HL-60/S4 (cell line): ENCODE measurements around the gene NNMT.

Experiments used
- in situ Hi-C: fragments of 300-500 bp; cut with MboI; formaldehyde crosslinking; loops from 2 replicates; pipeline ENCODE4 v1.14.3; 2022; ENCODE audit warnings: low sequenced_read_pairs

Gene NNMT

DNA sequence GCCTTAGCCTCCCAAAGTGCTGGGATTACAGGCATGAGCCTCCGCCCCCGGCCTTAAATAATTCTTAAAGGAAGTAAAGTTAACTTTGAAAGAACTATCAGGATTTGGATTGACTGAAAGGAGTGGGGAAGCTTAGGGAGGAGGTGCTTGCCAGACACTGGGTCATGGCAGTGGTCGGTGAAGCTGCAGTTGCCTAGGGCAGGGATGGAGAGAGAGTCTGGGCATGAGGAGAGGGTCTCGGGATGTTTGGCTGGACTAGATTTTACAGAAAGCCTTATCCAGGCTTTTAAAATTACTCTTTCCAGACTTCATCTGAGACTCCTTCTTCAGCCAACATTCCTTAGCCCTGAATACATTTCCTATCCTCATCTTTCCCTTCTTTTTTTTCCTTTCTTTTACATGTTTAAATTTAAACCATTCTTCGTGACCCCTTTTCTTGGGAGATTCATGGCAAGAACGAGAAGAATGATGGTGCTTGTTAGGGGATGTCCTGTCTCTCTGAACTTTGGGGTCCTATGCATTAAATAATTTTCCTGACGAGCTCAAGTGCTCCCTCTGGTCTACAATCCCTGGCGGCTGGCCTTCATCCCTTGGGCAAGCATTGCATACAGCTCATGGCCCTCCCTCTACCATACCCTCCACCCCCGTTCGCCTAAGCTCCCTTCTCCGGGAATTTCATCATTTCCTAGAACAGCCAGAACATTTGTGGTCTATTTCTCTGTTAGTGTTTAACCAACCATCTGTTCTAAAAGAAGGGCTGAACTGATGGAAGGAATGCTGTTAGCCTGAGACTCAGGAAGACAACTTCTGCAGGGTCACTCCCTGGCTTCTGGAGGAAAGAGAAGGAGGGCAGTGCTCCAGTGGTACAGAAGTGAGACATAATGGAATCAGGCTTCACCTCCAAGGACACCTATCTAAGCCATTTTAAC, at the start of gene NNMT:
NNMT (plus strand) TSS at position 724 of the 929 bp plus-strand sequence; CDS start at position 882, 158 bp downstream.
- in situ Hi-C loops, result no loop called here

DNA sequence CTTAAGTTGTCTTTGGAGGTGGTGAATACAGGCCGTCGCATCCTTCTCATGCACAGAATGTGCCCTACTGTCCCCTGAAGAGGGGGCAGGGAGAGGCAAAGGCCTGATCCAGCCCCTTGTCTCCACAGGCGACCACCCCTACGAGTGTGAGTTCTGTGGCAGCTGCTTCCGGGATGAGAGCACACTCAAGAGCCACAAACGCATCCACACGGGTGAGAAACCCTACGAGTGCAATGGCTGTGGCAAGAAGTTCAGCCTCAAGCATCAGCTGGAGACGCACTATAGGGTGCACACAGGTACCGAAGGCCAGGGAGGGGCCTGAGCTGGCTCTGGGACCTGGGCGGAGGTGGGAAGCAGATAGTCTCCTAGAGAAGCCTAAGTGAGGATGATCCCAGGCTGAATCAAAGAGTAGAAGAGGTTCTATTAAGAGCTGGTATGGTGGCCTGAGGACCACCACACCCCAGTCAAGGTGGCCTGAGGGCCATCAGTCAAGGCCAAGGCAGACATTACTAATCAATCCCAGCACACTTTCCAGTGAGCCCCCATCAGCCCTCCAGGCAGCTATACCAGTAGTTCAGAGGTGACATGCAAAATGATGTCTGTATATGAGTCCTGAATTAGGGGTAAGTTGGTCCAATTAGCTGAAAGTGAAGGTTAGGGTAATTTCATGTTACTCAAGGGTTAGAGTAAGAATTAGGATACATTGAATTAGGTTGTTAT, 49.0 kb upstream of the NNMT start:
- in situ Hi-C loops, result no loop called here

DNA sequence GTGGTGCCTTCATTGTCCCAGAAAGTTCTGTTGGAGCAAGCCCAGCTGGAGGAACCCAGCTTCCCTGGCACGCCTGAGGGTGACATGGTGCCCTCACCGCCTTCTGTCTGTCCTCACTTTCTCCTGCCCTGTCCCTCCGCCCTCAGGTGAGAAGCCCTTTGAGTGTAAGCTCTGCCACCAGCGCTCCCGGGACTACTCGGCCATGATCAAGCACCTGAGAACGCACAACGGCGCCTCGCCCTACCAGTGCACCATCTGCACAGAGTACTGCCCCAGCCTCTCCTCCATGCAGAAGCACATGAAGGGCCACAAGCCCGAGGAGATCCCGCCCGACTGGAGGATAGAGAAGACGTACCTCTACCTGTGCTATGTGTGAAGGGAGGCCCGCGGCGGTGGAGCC, 46.0 kb upstream of the NNMT start:
- in situ Hi-C loops, result loop anchor here (25.0 kb wide), 1 partner anchor 938 kb away; the partner anchor contains the start of gene TTC12

DNA sequence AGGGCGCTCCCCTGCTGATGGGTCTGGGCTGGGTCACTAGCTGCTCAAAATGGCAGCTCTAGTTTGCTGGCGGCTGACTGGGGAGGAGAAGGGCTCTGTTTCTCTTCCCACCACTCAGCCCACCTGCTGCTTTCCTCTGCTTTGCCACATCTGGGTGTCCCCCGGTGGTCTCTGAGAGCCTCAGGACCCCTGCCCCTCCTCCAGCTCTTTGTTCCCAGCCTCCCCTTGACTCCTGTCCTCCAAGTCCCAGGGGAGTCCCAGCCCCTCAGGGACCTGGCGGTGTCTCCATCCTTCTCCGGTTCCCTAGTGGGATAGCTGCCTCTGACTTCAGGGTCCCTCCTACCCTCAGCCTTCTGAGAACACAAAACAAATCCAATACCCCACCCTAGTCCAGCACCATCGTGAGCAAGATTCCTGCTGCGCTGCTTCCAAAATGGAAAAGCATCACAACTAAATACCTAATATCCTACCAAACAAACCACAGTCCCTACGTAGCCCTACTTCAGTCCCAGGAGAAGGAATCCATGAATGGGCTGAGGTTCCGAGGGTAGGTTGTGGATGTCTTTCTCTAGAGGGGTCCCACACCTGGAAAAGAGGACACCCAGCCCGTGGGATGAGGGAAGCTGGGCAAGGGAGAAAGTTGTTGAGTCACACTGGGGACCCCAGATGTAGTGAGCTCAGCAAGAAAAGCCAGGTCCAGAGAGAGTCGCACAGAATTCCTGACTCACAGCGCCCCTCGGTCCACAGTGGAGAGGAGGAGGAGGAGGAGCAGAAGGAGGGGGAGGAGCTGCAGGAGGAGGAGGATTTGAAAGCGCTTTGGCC, 45.0 kb upstream of the NNMT start:
- in situ Hi-C loops, result loop anchor here (25.0 kb wide), 1 partner anchor 939 kb away; the partner anchor contains the start of gene TTC12

DNA sequence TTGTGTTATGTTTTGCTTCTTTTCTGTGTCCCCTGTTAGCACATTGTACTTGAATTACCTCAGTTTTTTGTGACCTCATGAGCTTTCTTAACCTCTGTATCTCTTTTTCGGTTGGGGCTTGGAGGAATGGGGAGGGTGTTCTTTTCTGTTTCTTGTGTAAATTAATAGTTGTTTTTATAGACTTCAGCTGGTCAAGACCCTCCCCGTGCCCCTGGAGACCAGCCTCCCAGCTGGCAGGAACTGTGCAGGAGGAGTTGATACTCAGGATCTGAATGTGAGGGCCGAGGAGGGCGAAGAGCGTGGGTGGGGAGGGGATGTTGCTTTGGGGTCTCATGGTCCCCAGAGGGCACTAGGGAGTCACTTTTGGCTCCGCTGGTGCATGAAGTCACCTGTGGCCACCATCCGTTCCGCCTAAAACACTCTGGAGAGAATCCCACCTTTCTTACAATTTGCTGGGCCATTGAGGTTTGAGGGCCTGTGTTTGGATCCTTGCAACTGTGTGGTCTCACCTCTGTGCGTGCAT, 44.3 kb upstream of the NNMT start:
- in situ Hi-C loops, result loop anchor here (25.0 kb wide), 1 partner anchor 940 kb away; the partner anchor contains the start of gene TTC12

DNA sequence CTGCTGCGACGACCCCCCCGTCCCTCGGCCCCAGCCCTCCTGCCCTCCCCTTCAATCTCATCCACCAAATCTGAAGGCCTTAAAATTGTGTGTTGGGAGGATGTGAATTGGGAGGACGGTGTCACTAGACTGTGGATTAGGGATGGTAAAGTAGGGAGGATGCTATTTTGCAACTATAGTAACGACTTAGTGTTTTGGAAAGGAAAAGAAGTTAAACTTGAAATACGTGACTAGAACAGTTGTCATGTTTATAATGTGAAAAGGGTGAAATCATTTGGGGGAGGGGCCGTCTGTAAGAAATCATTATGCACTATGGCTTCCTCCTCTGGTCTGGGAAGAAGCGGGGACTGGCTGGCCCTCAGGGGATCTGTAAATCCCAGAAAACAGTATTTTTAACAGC, 43.4 kb upstream of the NNMT start:
- in situ Hi-C loops, result loop anchor here (25.0 kb wide), 1 partner anchor 940 kb away; the partner anchor contains the start of gene TTC12

DNA sequence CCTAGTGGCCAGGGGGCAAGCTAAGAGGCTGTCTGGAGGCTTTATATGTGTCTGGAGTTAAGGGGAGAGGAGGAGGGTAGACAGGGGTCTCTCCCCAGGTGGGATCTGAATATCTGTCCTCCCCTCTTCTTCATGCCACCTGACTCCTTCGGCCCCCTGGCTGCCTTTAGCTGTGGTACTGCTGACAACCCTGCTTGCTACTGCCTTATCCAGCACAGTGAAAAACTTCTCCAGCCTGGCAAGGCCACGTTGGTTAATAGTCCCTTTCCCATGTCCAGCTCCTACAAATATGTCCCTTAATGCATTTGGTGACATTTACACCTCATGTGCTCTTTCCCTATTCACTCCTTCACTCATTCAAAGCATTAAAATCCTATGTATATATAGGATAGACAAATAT, 42.4 kb upstream of the NNMT start:
- in situ Hi-C loops, result loop anchor here (25.0 kb wide), 1 partner anchor 941 kb away; the partner anchor contains the start of gene TTC12

DNA sequence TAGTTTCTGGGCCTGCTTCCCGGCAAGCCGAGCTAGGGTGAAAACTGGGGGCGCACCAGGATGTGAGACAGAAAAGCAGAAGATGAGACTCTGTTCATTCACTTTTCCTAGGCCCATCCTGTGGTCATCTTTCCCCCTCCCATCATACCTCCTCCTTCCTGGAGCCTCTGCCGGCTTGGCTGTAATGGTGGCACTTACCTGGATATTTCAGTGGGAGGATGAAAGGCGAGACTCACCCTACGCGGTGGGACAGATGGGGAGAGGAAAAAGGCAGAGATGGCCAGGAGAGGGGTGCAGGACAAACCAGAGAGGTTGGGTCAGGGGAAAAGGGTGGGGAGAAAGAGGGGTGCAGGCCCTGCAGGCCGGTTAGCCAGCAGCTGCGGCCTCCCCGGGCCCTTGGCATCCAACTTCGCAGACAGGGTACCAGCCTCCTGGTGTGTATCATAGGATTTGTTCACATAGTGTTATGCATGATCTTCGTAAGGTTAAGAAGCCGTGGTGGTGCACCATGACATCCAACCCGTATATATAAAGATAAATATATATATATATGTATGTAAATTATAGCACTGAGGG, 41.5 kb upstream of the NNMT start:
- in situ Hi-C loops, result loop anchor here (25.0 kb wide), 1 partner anchor 942 kb away; the partner anchor contains the start of gene TTC12

DNA sequence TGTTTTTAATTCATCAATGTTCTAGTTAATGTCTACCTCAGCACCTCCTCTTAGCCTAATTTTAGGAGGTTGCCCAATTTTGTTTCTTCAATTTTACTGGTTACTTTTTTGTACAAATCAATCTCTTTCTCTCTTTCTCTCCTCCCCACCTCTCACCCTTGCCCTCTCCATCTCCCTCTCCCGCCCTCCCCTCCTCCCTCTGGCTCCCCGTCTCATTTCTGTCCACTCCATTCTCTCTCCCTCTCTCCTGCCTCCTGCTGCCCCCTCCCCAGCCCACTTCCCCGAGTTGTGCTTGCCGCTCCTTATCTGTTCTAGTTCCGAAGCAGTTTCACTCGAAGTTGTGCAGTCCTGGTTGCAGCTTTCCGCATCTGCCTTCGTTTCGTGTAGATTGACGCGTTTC, 40.9 kb upstream of the NNMT start:
- in situ Hi-C loops, result loop anchor here (25.0 kb wide), 1 partner anchor 943 kb away; the partner anchor contains the start of gene TTC12

DNA sequence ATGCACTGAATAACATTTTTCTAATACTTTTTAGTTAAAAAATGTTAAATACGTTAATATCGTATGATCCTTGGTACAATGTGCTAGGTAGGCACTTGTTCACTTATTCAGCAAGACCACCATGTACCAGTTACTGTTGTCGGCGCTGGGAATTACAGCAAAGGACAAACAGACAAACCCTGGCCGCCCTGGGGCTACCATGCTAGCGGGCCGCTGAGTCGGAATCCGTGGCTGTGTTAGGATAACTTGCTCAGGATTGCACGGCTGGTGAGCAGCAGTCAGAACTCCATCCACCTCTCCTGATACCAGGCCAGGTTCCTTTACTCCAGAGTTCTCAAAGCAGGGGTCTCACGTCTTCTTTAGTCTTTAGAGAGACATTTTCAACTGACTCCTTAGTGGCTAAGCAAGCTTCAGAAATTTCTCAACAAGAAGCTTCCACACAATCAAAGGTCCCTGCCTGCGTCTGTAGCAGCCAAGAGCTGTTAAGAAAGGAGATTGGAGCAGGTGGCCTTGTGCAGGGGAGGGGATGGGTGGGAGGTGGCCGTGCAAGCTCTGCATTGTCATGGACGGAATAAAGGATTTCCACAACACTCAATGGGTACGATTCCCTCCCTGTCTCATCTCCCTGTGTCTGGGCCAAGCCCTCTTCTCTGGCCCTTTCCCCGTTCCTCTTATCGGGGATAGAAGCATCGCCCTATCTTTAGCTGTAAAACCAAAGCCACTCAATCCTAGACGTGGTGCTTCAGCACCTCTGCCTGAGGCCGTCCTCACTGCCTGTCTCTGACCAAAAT, 39.8 kb upstream of the NNMT start:
- in situ Hi-C loops, result loop anchor here (25.0 kb wide), 1 partner anchor 944 kb away; the partner anchor contains the start of gene TTC12

DNA sequence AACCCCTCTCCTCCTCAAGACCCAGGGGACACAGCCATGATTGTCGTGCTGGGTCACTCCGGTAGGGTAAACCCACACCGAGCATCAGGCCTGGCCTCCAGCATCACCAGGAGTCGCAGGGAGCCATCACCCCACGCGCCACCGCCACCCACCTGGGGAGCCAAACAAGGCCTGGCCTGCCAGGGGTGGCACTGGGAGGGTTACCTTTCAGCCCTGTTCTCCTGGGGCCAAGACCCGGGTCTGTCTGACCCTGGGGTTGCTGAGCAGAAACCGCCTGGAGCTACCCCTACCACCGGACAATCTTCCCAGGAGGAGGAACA, 39.3 kb upstream of the NNMT start:
- in situ Hi-C loops, result loop anchor here (25.0 kb wide), 1 partner anchor 945 kb away; the partner anchor contains the start of gene TTC12

DNA sequence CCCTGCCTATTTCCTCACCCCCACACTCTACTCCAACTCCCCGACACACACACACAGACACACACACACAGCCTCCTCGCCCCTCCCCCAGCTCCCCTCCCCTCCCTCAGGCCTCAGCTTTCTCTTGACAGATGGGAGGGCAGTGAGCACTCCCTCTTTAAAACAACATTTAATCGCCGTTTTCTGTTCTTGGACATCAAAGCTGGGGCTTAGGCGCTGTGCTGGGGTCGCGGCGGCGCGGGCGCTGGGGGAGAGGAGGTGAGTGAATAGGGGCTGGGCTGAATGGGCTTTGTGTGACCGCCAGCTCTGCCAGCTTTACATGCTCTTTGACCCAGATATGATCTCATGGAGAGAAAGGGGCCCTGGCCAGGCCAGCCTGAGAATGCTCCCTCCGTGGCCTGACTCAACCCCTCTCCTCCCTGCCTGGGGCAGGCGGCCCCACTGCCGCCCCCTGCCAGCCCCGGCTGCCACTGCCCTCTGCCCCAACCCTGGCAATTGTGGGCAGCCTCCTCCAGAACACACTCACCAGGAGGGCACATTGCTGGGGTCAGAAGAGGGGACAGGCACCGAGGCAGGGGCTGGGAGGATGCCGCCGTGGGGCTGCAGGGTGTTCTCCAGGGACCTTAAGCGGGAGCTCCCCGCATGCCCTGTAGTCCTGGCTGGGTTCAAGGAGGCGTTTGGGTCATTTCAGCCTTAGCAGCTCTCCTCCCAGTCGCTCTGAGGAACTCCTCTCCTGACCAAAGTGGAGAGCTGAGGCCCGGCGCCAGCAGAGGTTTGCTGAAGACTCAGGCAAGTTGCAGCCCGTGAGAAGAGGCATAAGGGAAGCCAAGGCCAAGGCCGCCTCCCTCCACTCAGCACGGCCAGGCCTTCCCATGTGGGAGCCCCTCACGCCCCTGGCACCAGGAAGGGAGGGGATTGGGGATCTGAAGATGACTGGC, 38.3 kb upstream of the NNMT start:
- in situ Hi-C loops, result loop anchor here (25.0 kb wide), 1 partner anchor 946 kb away; the partner anchor contains the start of gene TTC12

DNA sequence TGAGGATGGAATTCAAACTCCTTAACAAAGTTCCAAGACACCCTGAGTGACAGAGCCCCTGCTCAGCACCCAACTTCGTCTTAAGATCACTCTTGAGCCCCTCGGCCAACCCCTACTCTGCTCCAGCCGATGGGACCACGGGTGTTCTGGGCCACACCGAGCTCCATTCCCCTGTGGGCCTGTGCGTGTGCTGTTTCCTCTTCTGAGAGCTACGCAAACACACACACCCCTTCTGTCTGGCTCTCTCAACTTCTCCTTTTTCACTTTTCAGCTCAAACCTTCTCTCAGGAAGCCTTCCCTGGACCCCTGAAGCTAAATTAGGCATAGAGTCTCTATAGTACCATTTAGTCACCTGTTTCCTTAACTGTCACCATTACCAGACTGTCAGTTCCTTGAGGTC, 37.5 kb upstream of the NNMT start:
- in situ Hi-C loops, result loop anchor here (25.0 kb wide), 1 partner anchor 946 kb away; the partner anchor contains the start of gene TTC12

DNA sequence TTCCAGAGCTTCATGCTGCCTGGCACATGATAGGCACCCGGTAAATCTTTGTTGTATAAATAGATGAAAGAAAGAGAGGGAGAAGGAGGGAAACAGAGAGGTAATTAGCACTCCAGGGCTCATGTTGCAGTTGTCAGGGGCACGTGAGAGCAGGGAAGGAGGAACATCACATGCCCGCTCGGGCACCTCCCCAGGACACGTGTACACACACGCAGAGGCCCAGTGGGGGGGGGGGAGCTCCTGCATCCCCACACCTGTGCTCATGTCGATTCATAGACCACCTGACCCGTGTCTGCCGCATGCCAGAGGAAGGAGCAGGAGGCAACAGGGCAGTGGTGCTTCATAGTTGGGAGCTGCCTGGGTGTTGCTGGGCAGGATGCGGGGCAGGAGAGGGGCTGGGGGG, 37.1 kb upstream of the NNMT start:
- in situ Hi-C loops, result loop anchor here (25.0 kb wide), 1 partner anchor 947 kb away; the partner anchor contains the start of gene TTC12

DNA sequence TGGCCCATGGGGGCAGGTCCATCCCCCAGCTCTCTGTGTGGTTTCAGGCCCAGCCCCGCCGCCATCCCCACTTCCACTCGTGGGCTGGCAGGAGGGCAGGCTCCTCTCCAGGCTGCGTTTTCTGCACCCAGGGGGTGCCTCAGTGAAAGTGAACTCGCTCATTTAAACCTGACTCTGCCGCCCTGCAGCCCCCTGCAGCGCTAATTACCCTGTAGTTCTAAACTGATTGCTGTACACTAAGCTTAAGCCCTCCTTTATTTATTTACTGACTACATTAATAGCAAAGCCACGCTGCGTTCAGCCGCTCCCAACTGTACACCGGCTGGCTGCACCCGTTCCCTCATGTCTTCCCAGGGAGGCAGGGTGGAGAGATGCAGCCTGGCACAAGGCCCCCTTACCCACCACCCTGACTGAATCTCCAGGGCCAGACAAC, 36.6 kb upstream of the NNMT start:
- in situ Hi-C loops, result loop anchor here (25.0 kb wide), 1 partner anchor 947 kb away; the partner anchor contains the start of gene TTC12

DNA sequence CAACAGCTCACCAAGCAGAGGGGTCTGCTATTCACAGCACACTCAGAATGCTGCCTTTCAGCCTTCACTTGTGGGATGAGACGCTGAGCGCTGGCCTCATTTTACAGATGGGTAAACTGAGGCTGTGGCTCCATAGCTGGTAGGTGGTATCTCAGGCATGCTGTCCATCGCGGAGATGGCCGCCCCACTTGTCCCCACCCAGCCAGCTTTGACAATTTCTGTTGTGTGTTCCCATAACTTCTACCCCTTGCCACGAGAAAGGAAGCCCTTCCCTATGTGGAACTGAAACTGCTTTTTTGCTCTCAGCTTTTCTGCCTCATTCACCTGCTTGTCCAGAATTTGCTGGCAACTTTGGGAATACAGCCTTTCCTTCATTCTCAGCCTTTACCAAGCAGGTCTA, 36.1 kb upstream of the NNMT start:
- in situ Hi-C loops, result loop anchor here (10.0 to 25.0 kb wide), 3 partner anchors 265 to 948 kb away; partner anchors contain the start of gene TTC12

DNA sequence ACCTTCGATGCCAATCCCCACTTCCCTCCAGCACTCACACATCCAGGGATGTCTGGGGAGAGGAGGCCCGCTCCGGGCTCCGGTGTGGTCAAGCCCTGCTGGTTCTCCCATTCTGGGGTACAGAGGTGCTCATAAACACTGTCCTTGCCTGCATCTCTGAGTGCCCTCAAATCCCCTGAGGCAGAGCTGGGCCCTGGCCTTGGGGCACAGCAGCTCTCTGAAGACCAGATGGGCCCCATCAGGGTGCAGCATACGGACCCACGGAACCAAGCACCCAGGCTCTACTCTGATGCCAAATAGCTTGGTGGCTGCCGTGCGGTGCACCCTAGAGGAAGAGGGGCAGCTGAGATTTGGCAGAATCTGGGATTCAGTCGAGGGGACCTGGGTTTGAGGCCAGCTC, 35.7 kb upstream of the NNMT start:
- in situ Hi-C loops, result loop anchor here (10.0 to 25.0 kb wide), 3 partner anchors 266 to 948 kb away; partner anchors contain the start of gene TTC12
